Liver (tissue), 3 donors: ENCODE data around the gene TECPR1.
A peak's percentile ranks its signal among the peaks of the same experiment; 100 is the strongest.

Source experiments
- CTCF ChIP-seq: fragments of 150-350 bp; IDR thresholded peaks from 2 replicates; pipeline ENCODE4 v1.5.1; 2017; ENCODE audit warnings: improper control_type of control experiment, low read depth, low read length; ENCODE audit not compliant: missing input control
- REST ChIP-seq: IDR thresholded peaks from 2 replicates; pipeline ENCODE4 v1.6.1; 2016; ENCODE audit warnings: antibody characterized with exemption, mild to moderate bottlenecking
- RXRA ChIP-seq, 2 donors: IDR thresholded peaks; 2 replicates each; pipeline ENCODE4 v1.6.1; 2017 to 2018; ENCODE audit warnings: antibody characterized with exemption in 2 of 2, mild to moderate bottlenecking in 1 of 2
- SP1 ChIP-seq: IDR thresholded peaks from 2 replicates; pipeline ENCODE4 v1.6.1; 2018; ENCODE audit warnings: antibody characterized with exemption, mild to moderate bottlenecking
- TF ChIP-seq, protein P1 (sequence below): IDR thresholded peaks from 2 replicates; pipeline ENCODE4 v1.6.1; 2016; ENCODE audit warnings: antibody characterized with exemption
- TF ChIP-seq, protein P2 (sequence below): IDR thresholded peaks from 2 replicates; pipeline ENCODE4 v1.6.1; 2016; ENCODE audit warnings: antibody characterized with exemption
- donor health status: healthy.
- donor health status: healthy.

DNA sequence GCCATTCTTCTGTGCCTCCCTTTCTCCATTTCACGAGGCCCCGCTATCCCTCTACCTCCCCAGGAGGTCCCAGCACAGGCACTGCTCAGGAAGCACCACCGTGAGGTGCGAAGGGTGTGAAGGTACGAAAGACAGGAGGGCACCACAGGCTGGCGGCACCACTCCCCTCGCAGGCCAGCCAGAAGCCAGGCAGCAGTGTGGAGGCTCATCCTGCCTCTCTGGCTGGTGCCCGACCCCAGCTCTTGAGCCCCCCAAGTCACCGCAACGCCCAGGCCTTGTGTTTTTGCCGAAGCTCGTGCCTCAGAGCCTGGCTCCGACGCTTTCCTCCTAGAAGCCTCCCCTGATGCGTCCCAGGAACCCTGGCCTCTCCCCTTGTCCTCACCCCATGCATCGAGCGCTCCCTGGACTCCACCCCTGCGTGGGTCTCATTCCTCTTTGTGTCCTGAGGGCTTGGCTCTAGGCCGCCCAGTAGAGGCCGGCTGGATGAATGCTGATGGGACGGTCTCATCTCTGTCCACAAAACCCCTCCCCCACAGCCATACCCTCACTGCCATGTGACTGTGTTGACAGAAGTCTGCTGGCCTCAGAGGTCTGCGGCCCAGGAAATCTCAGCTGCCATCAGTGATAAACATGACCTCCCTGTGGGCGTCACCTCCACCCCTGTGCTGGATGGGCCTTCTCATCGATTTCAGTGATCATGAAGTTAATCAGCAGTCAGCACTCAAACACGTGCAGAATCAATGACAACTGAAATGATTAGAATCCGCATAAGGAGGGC lies 48.8 kb upstream of the TECPR1 start:
- TF ChIP-seq SP1 = peak; percentile 88
- no peak for TF ChIP-seq CTCF
- peak; percentile 70 for TF ChIP-seq REST
- TF ChIP-seq RXRA (IDR thresholded peaks at IDR 0.05) = peak; percentile 92 to 97
- TF ChIP-seq, protein P1, sequence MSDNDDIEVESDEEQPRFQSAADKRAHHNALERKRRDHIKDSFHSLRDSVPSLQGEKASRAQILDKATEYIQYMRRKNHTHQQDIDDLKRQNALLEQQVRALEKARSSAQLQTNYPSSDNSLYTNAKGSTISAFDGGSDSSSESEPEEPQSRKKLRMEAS = peak; percentile 89
- TF ChIP-seq, protein P2, sequence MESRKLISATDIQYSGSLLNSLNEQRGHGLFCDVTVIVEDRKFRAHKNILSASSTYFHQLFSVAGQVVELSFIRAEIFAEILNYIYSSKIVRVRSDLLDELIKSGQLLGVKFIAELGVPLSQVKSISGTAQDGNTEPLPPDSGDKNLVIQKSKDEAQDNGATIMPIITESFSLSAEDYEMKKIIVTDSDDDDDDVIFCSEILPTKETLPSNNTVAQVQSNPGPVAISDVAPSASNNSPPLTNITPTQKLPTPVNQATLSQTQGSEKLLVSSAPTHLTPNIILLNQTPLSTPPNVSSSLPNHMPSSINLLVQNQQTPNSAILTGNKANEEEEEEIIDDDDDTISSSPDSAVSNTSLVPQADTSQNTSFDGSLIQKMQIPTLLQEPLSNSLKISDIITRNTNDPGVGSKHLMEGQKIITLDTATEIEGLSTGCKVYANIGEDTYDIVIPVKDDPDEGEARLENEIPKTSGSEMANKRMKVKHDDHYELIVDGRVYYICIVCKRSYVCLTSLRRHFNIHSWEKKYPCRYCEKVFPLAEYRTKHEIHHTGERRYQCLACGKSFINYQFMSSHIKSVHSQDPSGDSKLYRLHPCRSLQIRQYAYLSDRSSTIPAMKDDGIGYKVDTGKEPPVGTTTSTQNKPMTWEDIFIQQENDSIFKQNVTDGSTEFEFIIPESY = peak; percentile 85
